ENCODE measurements around the gene STARD3NL.
"Not testable (repeated sequence)": the region's sequence is repeated elsewhere in the genome, so short reads cannot be mapped to it uniquely, and the experiment has no call there.

Gene STARD3NL

GRCh38 chr7:38178004-38178694 lies at the start of gene STARD3NL:
STARD3NL (plus strand) TSS chr7:38178245; CDS start chr7:38207505, 29,260 bp downstream.
- peak; percentile 100 for DNase-seq

GRCh38 chr7:38129162-38129561 lies 48.9 kb upstream of the STARD3NL start:
- DNase-seq: no peak

GRCh38 chr7:38129579-38129978 lies 48.5 kb upstream of the STARD3NL start:
- DNase-seq: no peak

- DNase-seq: no peak
These were observed 39.9 kb upstream of the STARD3NL start for GRCh38 chr7:38138171-38138570.

GRCh38 chr7:38141187-38141586 lies 36.9 kb upstream of the STARD3NL start:
- DNase-seq: no peak

GRCh38 chr7:38142736-38143135 lies 35.3 kb upstream of the STARD3NL start:
- DNase-seq: no peak

GRCh38 chr7:38147005-38147404 lies 31.0 kb upstream of the STARD3NL start:
- no peak for DNase-seq

GRCh38 chr7:38151556-38151955 lies 26.5 kb upstream of the STARD3NL start:
- no peak for DNase-seq

GRCh38 chr7:38153515-38153914 lies 24.5 kb upstream of the STARD3NL start:
- DNase-seq: no peak

GRCh38 chr7:38154278-38154677 lies 23.8 kb upstream of the STARD3NL start:
- no peak for DNase-seq

GRCh38 chr7:38160003-38160571 lies 18.0 kb upstream of the STARD3NL start:
- DNase-seq: no peak

GRCh38 chr7:38162036-38162435 lies 16.0 kb upstream of the STARD3NL start:
- no peak for DNase-seq

- DNase-seq: no peak
These were observed 14.4 kb upstream of the STARD3NL start for GRCh38 chr7:38163671-38164070.

GRCh38 chr7:38168890-38169570 lies 9.0 kb upstream of the STARD3NL start:
- DNase-seq: no peak

GRCh38 chr7:38169847-38170246 lies 8.2 kb upstream of the STARD3NL start:
- DNase-seq: no peak

GRCh38 chr7:38171623-38172391 lies 6.2 kb upstream of the STARD3NL start:
- DNase-seq: no peak

- DNase-seq: not testable (repeated sequence)
These were observed 2.5 kb upstream of the STARD3NL start for GRCh38 chr7:38175547-38175946.

- DNase-seq: no peak
These were observed 433 bp upstream of the STARD3NL start for GRCh38 chr7:38177621-38178003.

GRCh38 chr7:38178695-38179344 lies 775 bp downstream of the STARD3NL start:
- DNase-seq: peak; percentile 54

GRCh38 chr7:38179776-38180226 lies 1.8 kb downstream of the STARD3NL start:
- DNase-seq: peak; percentile 13

- DNase-seq: no peak
These were observed 3.1 kb downstream of the STARD3NL start for GRCh38 chr7:38181111-38181510.

GRCh38 chr7:38182450-38182849 lies 4.4 kb downstream of the STARD3NL start:
- DNase-seq: no peak
